GM23338 (cell line): Measurements from ENCODE around the gene ADGRB3. TPM values are rescaled to one million over a fixed set of nuclear protein-coding genes. Genes with fewer than 3 reads are reported as not detected.

Experiments used
- ATAC-seq: fragments of 200-7000 bp; cut with Tn5 transposase; 3 replicates; pipeline ENCODE4 v1.9.1; 2020
- DNase-seq: peaks from one replicate; pipeline ENCODE4 v3.0.0-alpha.2; 2015; ENCODE audit warnings: low spot score
- H2AFZ ChIP-seq: fragments of 200-600 bp; sonication (generic); 2 replicates; pipeline ENCODE4 v1.8.0; 2016; ENCODE audit warnings: antibody characterized with exemption, mild to moderate bottlenecking, moderate library complexity
- H3F3A ChIP-seq: fragments of 200-600 bp; sonication (generic); replicated peaks from 2 replicates; pipeline ENCODE4 v1.8.0; 2017; ENCODE audit warnings: antibody characterized with exemption, mixed run types, low read depth
- H3K27ac ChIP-seq: fragments of 200-600 bp; sonication (generic); 2 replicates; pipeline ENCODE4 v1.6.1; 2016; ENCODE audit warnings: low read depth
- H3K27me3 ChIP-seq: fragments of 200-600 bp; sonication (generic); 2 replicates; pipeline ENCODE4 v1.8.0; 2016; ENCODE audit warnings: mild to moderate bottlenecking, mixed run types, moderate library complexity; ENCODE audit not compliant: insufficient read depth
- H3K36me3 ChIP-seq: fragments of 200-600 bp; sonication (generic); 2 replicates; pipeline ENCODE4 v1.8.0; 2016; ENCODE audit warnings: mild to moderate bottlenecking; ENCODE audit not compliant: insufficient read depth
- H3K4me1 ChIP-seq: fragments of 200-600 bp; sonication (generic); 2 replicates; pipeline ENCODE4 v1.8.0; 2016; ENCODE audit warnings: mild to moderate bottlenecking, moderate library complexity; ENCODE audit not compliant: insufficient read depth
- H3K4me2 ChIP-seq: fragments of 200-600 bp; sonication (generic); 2 replicates; pipeline ENCODE4 v1.7.1; 2017; ENCODE audit warnings: mixed run types
- H3K4me3 ChIP-seq: fragments of 200-600 bp; sonication (generic); 2 replicates; pipeline ENCODE4 v1.6.1; 2016; ENCODE audit warnings: mixed run types
- H3K79me2 ChIP-seq: fragments of 200-600 bp; sonication (generic); replicated peaks from 2 replicates; pipeline ENCODE4 v1.8.0; 2017; ENCODE audit warnings: mild to moderate bottlenecking; ENCODE audit not compliant: insufficient read depth
- H3K9me2 ChIP-seq: fragments of 200-600 bp; sonication (generic); 2 replicates; pipeline ENCODE4 v1.8.0; 2017; ENCODE audit not compliant: insufficient read depth
- H4K20me1 ChIP-seq: fragments of 200-600 bp; sonication (generic); replicated peaks from 2 replicates; pipeline ENCODE4 v1.8.0; 2017; ENCODE audit warnings: mild to moderate bottlenecking; ENCODE audit not compliant: insufficient read depth
- H3K27ac Mint-ChIP-seq: 2 replicates; pipeline ENCODE4 v1.8.0; 2020; ENCODE audit warnings: inconsistent platforms, mild to moderate bottlenecking, moderate library complexity, mixed read lengths
- H3K27me3 Mint-ChIP-seq: 3 replicates; pipeline ENCODE4 v1.8.0; 2022; ENCODE audit warnings: low read depth, mild to moderate bottlenecking, moderate library complexity, mixed read lengths, inconsistent platforms; ENCODE audit not compliant: insufficient read depth, poor library complexity
- H3K36me3 Mint-ChIP-seq: 3 replicates; pipeline ENCODE4 v1.8.0; 2021; ENCODE audit warnings: low read depth, mild to moderate bottlenecking, inconsistent platforms, moderate library complexity, mixed read lengths
- H3K4me1 Mint-ChIP-seq: 3 replicates; pipeline ENCODE4 v1.8.0; 2020; ENCODE audit warnings: mild to moderate bottlenecking, inconsistent platforms, mixed read lengths
- H3K4me3 Mint-ChIP-seq: 3 replicates; pipeline ENCODE4 v1.8.0; 2021; ENCODE audit warnings: moderate library complexity, mild to moderate bottlenecking, inconsistent platforms, mixed read lengths
- H3K9me3 Mint-ChIP-seq: 3 replicates; pipeline ENCODE4 v1.8.0; 2020; ENCODE audit warnings: moderate library complexity, mild to moderate bottlenecking, inconsistent platforms, mixed read lengths
- CREB1 ChIP-seq: fragments of 250-450 bp; sonication (Bioruptor Pico); IDR thresholded peaks from 2 replicates; pipeline ENCODE4 v1.5.0; 2020; ENCODE audit warnings: low read depth, mild to moderate bottlenecking, moderate library complexity
- EZH2phosphoT487 ChIP-seq: fragments of 200-600 bp; sonication (generic); IDR thresholded peaks from one replicate; pipeline ENCODE4 v1.8.1; 2018; ENCODE audit warnings: antibody characterized with exemption; ENCODE audit not compliant: unreplicated experiment
- JUNB ChIP-seq: IDR thresholded peaks from one replicate; pipeline ENCODE4 v1.6.1; 2016; ENCODE audit warnings: antibody characterized with exemption; ENCODE audit not compliant: unreplicated experiment
- ZNF114 ChIP-seq: fragments of 250-450 bp; sonication (Bioruptor Pico); IDR thresholded peaks from 2 replicates; pipeline ENCODE4 v1.5.0; 2020; ENCODE audit warnings: mild to moderate bottlenecking, moderate library complexity
- polyA plus RNA-seq: library from polyadenylated mRNA; unstranded; fragments of >200 nt; fragmentation: Nextera tagmentation; extraction: Ambion mirVana; gene quantifications from 2 replicates; pipeline ENCODE4 v1.2.1, GENCODE V29; 2016
- total RNA-seq: library from RNA; depleted of rRNA; stranded (reverse); fragments of >200 nt; shearing (Covaris generic); gene quantifications from 2 replicates; pipeline ENCODE4 v1.2.3, GENCODE V29; 2014
- TF ChIP-seq, protein P1 (sequence below), 2 experiments: fragments of 200-600 bp in 1 of 2; sonication (generic) in 1 of 2; conservative IDR thresholded peaks; 2 replicates each; pipeline versions ENCODE4 v1.5.1 to v1.6.1; 2016 to 2017; ENCODE audit warnings: antibody characterized with exemption in 2 of 2, low read depth in 2 of 2, mild to moderate bottlenecking in 2 of 2, moderate library complexity in 1 of 2
- TF ChIP-seq, protein P2 (sequence below): IDR thresholded peaks from one replicate; pipeline ENCODE4 v1.6.1; 2018; ENCODE audit warnings: antibody characterized with exemption; ENCODE audit not compliant: unreplicated experiment
- TF ChIP-seq, protein P3 (sequence below): fragments of 250-450 bp; sonication (Bioruptor Pico); IDR thresholded peaks from 2 replicates; pipeline ENCODE4 v1.5.0; 2020; ENCODE audit warnings: mild to moderate bottlenecking, moderate library complexity

ADGRB3 gene
- total and polyA plus RNA-seq, 2 experiments from 2014 or later: 0.92 to 4.0 TPM

DNA sequence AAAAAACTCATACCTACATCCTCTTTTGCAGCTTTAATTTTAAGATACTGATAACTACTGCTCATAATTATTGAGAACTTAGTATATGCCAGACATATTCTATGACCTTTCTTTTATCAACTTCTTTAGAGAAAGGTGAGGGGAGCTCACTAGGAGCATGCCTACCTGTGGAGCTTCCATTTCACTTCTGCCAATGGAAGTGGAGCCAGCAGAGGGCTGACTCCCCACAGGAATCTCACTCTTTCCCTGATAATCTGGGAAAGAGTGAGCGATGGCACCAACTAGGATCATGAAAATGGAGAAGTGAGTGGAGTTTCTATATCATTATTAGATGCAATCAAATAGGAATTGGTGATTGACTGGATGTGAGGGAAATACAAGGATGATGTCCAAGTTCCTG, 676.8 kb downstream of the ADGRB3 start:
- no peaks in the 10 kb centered on the region for H3K27me3 ChIP-seq
- no peaks in the 10 kb centered on the region for H3K9me2 ChIP-seq
- H3F3A ChIP-seq: no peaks in the 10 kb centered on the region
- H3K4me1 ChIP-seq: no peaks in the 10 kb centered on the region
- TF ChIP-seq, protein P1, sequence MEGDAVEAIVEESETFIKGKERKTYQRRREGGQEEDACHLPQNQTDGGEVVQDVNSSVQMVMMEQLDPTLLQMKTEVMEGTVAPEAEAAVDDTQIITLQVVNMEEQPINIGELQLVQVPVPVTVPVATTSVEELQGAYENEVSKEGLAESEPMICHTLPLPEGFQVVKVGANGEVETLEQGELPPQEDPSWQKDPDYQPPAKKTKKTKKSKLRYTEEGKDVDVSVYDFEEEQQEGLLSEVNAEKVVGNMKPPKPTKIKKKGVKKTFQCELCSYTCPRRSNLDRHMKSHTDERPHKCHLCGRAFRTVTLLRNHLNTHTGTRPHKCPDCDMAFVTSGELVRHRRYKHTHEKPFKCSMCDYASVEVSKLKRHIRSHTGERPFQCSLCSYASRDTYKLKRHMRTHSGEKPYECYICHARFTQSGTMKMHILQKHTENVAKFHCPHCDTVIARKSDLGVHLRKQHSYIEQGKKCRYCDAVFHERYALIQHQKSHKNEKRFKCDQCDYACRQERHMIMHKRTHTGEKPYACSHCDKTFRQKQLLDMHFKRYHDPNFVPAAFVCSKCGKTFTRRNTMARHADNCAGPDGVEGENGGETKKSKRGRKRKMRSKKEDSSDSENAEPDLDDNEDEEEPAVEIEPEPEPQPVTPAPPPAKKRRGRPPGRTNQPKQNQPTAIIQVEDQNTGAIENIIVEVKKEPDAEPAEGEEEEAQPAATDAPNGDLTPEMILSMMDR (conservative IDR thresholded peaks at IDR 0.05; ENCODE audit: low read depth in 2 of 2): peak in 1 of 2 experiments; percentile 47; a peak in 2 of 4 replicates
- TF ChIP-seq JUNB: no peak
- H2AFZ ChIP-seq: no peak overlapping the region
- Mint-ChIP-seq H3K36me3 (no peaks in the 10 kb centered on the region), H3K4me3 (no peak overlapping the region), H3K27me3 (no peaks in the 10 kb centered on the region), H3K9me3 (no peaks in the 10 kb centered on the region; the same call in 2 of the 3 replicates), H3K4me1 (peaks cover 7% of the 10 kb centered on the region), H3K27ac (no peak overlapping the region)
- no peaks in the 10 kb centered on the region for H4K20me1 ChIP-seq
- no peaks in the 10 kb centered on the region for H3K36me3 ChIP-seq
- H3K79me2 ChIP-seq: no peaks in the 10 kb centered on the region
- H3K27ac ChIP-seq: no peak overlapping the region
- peak; percentile 62 for ATAC-seq
- H3K4me3 ChIP-seq: no peak overlapping the region
- H3K4me2 ChIP-seq: no peak overlapping the region
- DNase-seq: peak; percentile 9

GRCh38 chr6:69314001-69314400, 678.9 kb downstream of the ADGRB3 start:
- no peaks in the 10 kb centered on the region for H4K20me1 ChIP-seq
- ATAC-seq (no peak), DNase-seq (no peak)
- Mint-ChIP-seq H3K9me3 (no peaks in the 10 kb centered on the region; the same call in 2 of the 3 replicates), H3K36me3 (no peaks in the 10 kb centered on the region), H3K4me1 (peaks cover 7% of the 10 kb centered on the region), H3K27ac (no peak overlapping the region), H3K4me3 (no peak overlapping the region), H3K27me3 (no peaks in the 10 kb centered on the region)
- no peaks in the 10 kb centered on the region for H3K4me1 ChIP-seq
- no peaks in the 10 kb centered on the region for H3K9me2 ChIP-seq
- H3K4me3 ChIP-seq: no peak overlapping the region
- H3K4me2 ChIP-seq: no peak overlapping the region
- H3K79me2 ChIP-seq: no peaks in the 10 kb centered on the region
- no peaks in the 10 kb centered on the region for H3F3A ChIP-seq
- no peaks in the 10 kb centered on the region for H3K36me3 ChIP-seq
- H3K27me3 ChIP-seq: no peaks in the 10 kb centered on the region
- no peak overlapping the region for H2AFZ ChIP-seq
- no peak overlapping the region for H3K27ac ChIP-seq
- TF ChIP-seq, protein P2, sequence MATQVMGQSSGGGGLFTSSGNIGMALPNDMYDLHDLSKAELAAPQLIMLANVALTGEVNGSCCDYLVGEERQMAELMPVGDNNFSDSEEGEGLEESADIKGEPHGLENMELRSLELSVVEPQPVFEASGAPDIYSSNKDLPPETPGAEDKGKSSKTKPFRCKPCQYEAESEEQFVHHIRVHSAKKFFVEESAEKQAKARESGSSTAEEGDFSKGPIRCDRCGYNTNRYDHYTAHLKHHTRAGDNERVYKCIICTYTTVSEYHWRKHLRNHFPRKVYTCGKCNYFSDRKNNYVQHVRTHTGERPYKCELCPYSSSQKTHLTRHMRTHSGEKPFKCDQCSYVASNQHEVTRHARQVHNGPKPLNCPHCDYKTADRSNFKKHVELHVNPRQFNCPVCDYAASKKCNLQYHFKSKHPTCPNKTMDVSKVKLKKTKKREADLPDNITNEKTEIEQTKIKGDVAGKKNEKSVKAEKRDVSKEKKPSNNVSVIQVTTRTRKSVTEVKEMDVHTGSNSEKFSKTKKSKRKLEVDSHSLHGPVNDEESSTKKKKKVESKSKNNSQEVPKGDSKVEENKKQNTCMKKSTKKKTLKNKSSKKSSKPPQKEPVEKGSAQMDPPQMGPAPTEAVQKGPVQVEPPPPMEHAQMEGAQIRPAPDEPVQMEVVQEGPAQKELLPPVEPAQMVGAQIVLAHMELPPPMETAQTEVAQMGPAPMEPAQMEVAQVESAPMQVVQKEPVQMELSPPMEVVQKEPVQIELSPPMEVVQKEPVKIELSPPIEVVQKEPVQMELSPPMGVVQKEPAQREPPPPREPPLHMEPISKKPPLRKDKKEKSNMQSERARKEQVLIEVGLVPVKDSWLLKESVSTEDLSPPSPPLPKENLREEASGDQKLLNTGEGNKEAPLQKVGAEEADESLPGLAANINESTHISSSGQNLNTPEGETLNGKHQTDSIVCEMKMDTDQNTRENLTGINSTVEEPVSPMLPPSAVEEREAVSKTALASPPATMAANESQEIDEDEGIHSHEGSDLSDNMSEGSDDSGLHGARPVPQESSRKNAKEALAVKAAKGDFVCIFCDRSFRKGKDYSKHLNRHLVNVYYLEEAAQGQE: no peak
- TF ChIP-seq, protein P1 (conservative IDR thresholded peaks at IDR 0.05; ENCODE audit: low read depth in 2 of 2): no peak
- TF ChIP-seq, protein P3, sequence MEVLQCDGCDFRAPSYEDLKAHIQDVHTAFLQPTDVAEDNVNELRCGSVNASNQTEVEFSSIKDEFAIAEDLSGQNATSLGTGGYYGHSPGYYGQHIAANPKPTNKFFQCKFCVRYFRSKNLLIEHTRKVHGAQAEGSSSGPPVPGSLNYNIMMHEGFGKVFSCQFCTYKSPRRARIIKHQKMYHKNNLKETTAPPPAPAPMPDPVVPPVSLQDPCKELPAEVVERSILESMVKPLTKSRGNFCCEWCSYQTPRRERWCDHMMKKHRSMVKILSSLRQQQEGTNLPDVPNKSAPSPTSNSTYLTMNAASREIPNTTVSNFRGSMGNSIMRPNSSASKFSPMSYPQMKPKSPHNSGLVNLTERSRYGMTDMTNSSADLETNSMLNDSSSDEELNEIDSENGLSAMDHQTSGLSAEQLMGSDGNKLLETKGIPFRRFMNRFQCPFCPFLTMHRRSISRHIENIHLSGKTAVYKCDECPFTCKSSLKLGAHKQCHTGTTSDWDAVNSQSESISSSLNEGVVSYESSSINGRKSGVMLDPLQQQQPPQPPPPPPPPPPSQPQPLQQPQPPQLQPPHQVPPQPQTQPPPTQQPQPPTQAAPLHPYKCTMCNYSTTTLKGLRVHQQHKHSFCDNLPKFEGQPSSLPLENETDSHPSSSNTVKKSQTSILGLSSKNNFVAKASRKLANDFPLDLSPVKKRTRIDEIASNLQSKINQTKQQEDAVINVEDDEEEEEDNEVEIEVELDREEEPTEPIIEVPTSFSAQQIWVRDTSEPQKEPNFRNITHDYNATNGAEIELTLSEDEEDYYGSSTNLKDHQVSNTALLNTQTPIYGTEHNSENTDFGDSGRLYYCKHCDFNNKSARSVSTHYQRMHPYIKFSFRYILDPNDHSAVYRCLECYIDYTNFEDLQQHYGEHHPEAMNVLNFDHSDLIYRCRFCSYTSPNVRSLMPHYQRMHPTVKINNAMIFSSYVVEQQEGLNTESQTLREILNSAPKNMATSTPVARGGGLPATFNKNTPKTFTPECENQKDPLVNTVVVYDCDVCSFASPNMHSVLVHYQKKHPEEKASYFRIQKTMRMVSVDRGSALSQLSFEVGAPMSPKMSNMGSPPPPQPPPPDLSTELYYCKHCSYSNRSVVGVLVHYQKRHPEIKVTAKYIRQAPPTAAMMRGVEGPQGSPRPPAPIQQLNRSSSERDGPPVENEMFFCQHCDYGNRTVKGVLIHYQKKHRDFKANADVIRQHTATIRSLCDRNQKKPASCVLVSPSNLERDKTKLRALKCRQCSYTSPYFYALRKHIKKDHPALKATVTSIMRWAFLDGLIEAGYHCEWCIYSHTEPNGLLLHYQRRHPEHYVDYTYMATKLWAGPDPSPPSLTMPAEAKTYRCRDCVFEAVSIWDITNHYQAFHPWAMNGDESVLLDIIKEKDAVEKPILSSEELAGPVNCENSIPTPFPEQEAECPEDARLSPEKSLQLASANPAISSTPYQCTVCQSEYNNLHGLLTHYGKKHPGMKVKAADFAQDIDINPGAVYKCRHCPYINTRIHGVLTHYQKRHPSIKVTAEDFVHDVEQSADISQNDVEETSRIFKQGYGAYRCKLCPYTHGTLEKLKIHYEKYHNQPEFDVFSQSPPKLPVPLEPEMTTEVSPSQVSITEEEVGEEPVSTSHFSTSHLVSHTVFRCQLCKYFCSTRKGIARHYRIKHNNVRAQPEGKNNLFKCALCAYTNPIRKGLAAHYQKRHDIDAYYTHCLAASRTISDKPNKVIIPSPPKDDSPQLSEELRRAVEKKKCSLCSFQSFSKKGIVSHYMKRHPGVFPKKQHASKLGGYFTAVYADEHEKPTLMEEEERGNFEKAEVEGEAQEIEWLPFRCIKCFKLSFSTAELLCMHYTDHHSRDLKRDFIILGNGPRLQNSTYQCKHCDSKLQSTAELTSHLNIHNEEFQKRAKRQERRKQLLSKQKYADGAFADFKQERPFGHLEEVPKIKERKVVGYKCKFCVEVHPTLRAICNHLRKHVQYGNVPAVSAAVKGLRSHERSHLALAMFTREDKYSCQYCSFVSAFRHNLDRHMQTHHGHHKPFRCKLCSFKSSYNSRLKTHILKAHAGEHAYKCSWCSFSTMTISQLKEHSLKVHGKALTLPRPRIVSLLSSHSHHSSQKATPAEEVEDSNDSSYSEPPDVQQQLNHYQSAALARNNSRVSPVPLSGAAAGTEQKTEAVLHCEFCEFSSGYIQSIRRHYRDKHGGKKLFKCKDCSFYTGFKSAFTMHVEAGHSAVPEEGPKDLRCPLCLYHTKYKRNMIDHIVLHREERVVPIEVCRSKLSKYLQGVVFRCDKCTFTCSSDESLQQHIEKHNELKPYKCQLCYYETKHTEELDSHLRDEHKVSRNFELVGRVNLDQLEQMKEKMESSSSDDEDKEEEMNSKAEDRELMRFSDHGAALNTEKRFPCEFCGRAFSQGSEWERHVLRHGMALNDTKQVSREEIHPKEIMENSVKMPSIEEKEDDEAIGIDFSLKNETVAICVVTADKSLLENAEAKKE (CRISPR knock-in tag): no peak
- no peak for TF ChIP-seq EZH2phosphoT487
- no peak for TF ChIP-seq CREB1
- no peak for TF ChIP-seq JUNB
- TF ChIP-seq ZNF114 (CRISPR knock-in tag): no peak
